GM12891 (cell line): ENCODE measurements around the gene CTSW.
A peak's percentile ranks its signal among the peaks of the same experiment; 100 is the strongest.

ENCODE experiments used
- DNase-seq: peaks from one replicate; pipeline ENCODE4 v3.0.0; 2011; ENCODE audit warnings: low spot score; ENCODE audit not compliant: insufficient read length
- FAIRE-seq: peaks from 2 replicates; lab custom pipeline; 2011; peaks lifted over from hg19 to GRCh38; lab: Jason Lieb, UNC
- PAX5 ChIP-seq: IDR thresholded peaks from 2 replicates; pipeline ENCODE4 v1.6.1; 2011; ENCODE audit warnings: low read length, moderate library complexity, mild to moderate bottlenecking; ENCODE audit not compliant: insufficient read depth, severe bottlenecking
- POLR2A ChIP-seq: IDR thresholded peaks from 2 replicates; pipeline ENCODE4 v1.6.1; 2011; ENCODE audit warnings: low read depth, low read length, control low read depth
- POLR2AphosphoS5 ChIP-seq: IDR thresholded peaks from 2 replicates; pipeline ENCODE4 v1.6.1; 2011; ENCODE audit warnings: low read depth, low read length, control low read depth
- POU2F2 ChIP-seq: IDR thresholded peaks from 2 replicates; pipeline ENCODE4 v1.6.1; 2011; ENCODE audit warnings: low read depth, mild to moderate bottlenecking, control low read depth, low read length, moderate library complexity
- SPI1 ChIP-seq: IDR thresholded peaks from 2 replicates; pipeline ENCODE4 v1.6.1; 2011; ENCODE audit warnings: low read depth, low read length, control low read depth
- TAF1 ChIP-seq: IDR thresholded peaks from 2 replicates; pipeline ENCODE4 v1.6.1; 2011; ENCODE audit warnings: low read depth, low read length, control low read depth

Gene CTSW

GRCh38 chr11:65855927-65856363 lies 23.7 kb upstream of the CTSW start:
- FAIRE-seq (no peak), DNase-seq (no peak)
- TF ChIP-seq POLR2AphosphoS5, result no peak
- no peak for TF ChIP-seq PAX5
- TF ChIP-seq POLR2A, result no peak
- TF ChIP-seq TAF1, result no peak
- no peak for TF ChIP-seq SPI1
- no peak for TF ChIP-seq POU2F2

GRCh38 chr11:65856689-65857499 lies 22.7 kb upstream of the CTSW start:
- FAIRE-seq, result peak; percentile 76
- TF ChIP-seq POLR2AphosphoS5 (peak; percentile 90), SPI1 (peak; percentile 90), POU2F2 (peak; percentile 59; the same call in 1 of the 2 replicates), PAX5 (no peak), POLR2A (peak; percentile 68; the same call in 1 of the 2 replicates), TAF1 (peak; percentile 45; the same call in 1 of the 2 replicates)
- no peak for DNase-seq

GRCh38 chr11:65857500-65857852 lies 22.2 kb upstream of the CTSW start:
- no peak for FAIRE-seq
- DNase-seq, result no peak
- TF ChIP-seq PAX5, result no peak
- TF ChIP-seq POLR2A, result no peak
- TF ChIP-seq POLR2AphosphoS5, result no peak
- no peak for TF ChIP-seq TAF1
- TF ChIP-seq POU2F2, result no peak
- no peak for TF ChIP-seq SPI1

- DNase-seq (peak; percentile 82), FAIRE-seq (peak; percentile 94)
- peak; percentile 94 for TF ChIP-seq TAF1
- TF ChIP-seq POU2F2, result peak; percentile 89; the same call in 1 of the 2 replicates
- 0 out of 2 replicates have a peak, but pooled peaks have one; percentile 1 for TF ChIP-seq SPI1
- peak; percentile 98 for TF ChIP-seq POLR2A
- TF ChIP-seq PAX5, result peak; percentile 0
- TF ChIP-seq POLR2AphosphoS5, result peak; percentile 99
Measured at GRCh38 chr11:65857853-65858680, 21.6 kb upstream of the CTSW start, which contains the start of gene CFL1. TSS of gene CFL1 (minus strand) at chr11:65858180. CDS start at chr11:65858099, 81 bp downstream.

- FAIRE-seq (no peak), DNase-seq (no peak)
- no peak for TF ChIP-seq POLR2A
- TF ChIP-seq PAX5, result no peak
- TF ChIP-seq POU2F2, result no peak
- TF ChIP-seq POLR2AphosphoS5, result no peak; the same call in 1 of the 2 replicates
- TF ChIP-seq TAF1, result no peak
- TF ChIP-seq SPI1, result no peak
Measured at GRCh38 chr11:65858681-65859087, 21.0 kb upstream of the CTSW start.

- DNase-seq (peak; percentile 92), FAIRE-seq (peak; percentile 92)
- TF ChIP-seq POLR2AphosphoS5 (peak; percentile 98), POU2F2 (peak; percentile 74; the same call in 1 of the 2 replicates), PAX5 (no peak), POLR2A (peak; percentile 98), TAF1 (peak; percentile 97), SPI1 (peak; percentile 41; the same call in 1 of the 2 replicates)
Measured at GRCh38 chr11:65859095-65859811, 20.4 kb upstream of the CTSW start.

- DNase-seq, result no peak
- TF ChIP-seq POLR2A (no peak; the same call in 1 of the 2 replicates), POLR2AphosphoS5 (peak; percentile 39)
- FAIRE-seq, result no peak
Measured at GRCh38 chr11:65859812-65860277, 19.8 kb upstream of the CTSW start.

- FAIRE-seq, result peak; percentile 69
- TF ChIP-seq PAX5 (no peak), TAF1 (peak; percentile 90), POLR2AphosphoS5 (no peak), SPI1 (no peak), POU2F2 (peak; percentile 54; the same call in 1 of the 2 replicates), POLR2A (no peak)
- peak; percentile 94 for DNase-seq
Measured at GRCh38 chr11:65860278-65861164, 19.1 kb upstream of the CTSW start, which contains the start of gene MUS81. TSS of gene MUS81 (plus strand) at chr11:65860433. CDS start at chr11:65860754, 321 bp downstream.
